ENCODE results near the gene SLC12A5.

The SLC12A5 gene

DNA sequence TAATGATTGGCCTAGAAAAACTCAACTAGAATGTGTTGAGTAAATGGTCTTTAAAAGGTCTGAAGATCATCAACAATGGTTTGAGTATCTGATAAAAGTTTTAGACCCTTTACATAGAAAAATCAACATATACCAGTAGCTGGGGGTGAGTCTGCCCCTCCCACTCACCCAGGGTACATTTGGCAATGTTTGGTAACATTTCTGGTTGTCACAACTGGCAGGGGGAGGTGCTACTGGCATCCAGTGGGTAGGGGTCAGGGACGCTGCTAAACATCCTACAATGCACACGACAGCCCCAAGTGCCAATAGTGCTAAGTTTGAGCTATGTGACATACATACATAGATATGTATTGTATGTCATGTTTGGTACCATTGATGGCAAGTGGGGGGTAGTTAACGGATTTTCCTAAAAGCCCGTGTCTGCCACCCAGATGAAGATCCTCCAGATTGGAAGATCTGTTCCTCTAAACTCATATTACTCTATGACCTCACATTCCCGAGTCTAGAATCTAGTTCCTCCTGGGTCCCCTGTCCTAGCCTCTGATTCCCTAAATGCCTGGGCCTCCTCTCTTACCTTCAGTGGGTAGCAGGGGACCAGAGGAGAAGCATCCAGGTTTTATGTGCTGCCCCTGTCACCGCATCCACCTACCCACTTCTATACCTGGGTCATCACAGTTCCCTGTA is 22.9 kb upstream of the SLC12A5 start:
- no peak for DNase-seq (ENCODE audit: low read depth, low spot score)

DNA sequence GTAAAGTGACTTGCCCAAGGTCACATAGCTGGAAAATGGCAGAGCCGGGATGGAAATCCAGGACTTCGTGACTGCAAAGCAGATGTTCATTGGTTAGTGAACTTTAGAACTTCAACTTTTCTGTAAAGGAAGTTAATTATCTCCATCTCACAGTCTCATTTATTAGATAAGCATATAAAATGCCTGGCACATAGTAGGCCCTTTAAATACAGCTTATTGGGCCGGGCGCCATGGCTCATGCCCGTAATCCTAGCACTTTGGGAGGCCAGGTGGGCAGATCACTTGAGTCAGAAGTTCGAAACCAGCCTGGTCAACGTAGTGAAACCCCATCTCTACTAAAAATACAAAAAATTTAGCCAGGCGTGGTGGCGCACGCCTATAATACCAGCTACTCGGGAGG is 22.1 kb upstream of the SLC12A5 start:
- no peak for DNase-seq (ENCODE audit: low read depth, low spot score)

DNA sequence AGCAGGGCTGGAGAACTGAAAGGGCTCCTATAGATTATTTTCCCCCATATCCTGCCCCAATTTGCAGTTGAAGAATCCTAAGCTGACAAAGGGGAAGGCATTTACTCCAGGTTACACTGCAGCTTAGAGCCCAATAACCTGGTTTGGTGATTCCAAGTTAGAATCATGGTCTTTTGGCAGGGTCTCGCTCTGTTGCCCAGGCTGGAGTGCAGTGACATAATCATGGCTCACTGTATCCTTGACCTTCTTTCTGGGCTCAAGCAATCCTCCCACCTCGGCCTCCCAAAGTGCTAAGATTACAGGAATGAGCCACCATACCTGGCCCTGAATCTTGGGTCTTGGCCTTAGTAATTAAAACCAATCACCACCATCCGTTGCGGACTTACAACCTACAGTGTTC is 21.3 kb upstream of the SLC12A5 start:
- no peak for DNase-seq (ENCODE audit: low read depth, low spot score)

DNA sequence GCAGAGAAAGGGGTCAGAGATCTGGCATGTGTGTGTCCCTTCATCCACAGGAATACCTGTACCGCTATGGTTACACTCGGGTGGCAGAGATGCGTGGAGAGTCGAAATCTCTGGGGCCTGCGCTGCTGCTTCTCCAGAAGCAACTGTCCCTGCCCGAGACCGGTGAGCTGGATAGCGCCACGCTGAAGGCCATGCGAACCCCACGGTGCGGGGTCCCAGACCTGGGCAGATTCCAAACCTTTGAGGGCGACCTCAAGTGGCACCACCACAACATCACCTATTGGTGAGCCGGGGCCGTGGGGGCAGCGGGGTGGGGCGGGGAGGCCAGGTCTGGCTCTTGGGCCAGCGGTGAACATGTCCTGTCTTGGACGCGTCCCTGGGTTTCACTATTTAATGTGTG is 19.2 kb upstream of the SLC12A5 start:
- no peak for DNase-seq (ENCODE audit: low read depth, low spot score)

DNA sequence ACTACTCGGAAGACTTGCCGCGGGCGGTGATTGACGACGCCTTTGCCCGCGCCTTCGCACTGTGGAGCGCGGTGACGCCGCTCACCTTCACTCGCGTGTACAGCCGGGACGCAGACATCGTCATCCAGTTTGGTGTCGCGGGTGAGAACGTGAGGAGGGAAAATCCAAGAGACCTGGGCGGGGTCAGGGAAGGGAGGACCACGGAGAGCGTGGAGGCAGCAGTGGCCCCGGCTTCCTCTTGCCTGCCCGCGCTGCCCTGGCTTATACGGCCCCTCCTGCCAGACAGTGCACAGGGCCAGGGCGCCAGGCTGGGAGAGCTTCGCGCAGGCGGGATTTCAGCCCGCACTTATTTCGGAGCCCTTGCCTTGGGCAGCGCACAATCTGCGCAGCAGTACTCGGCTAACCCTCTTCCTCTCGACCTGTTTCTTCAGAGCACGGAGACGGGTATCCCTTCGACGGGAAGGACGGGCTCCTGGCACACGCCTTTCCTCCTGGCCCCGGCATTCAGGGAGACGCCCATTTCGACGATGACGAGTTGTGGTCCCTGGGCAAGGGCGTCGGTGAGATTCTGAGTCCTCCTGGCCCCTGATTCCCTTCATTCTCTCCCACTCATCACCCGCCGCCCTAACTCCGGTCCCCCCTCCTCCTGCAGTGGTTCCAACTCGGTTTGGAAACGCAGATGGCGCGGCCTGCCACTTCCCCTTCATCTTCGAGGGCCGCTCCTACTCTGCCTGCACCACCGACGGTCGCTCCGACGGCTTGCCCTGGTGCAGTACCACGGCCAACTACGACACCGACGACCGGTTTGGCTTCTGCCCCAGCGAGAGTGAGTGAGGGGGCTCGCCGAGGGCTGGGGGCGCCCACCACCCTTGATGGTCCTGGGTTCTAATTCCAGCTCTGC is 18.3 kb upstream of the SLC12A5 start:
- no peak for DNase-seq (ENCODE audit: low read depth, low spot score)

DNA sequence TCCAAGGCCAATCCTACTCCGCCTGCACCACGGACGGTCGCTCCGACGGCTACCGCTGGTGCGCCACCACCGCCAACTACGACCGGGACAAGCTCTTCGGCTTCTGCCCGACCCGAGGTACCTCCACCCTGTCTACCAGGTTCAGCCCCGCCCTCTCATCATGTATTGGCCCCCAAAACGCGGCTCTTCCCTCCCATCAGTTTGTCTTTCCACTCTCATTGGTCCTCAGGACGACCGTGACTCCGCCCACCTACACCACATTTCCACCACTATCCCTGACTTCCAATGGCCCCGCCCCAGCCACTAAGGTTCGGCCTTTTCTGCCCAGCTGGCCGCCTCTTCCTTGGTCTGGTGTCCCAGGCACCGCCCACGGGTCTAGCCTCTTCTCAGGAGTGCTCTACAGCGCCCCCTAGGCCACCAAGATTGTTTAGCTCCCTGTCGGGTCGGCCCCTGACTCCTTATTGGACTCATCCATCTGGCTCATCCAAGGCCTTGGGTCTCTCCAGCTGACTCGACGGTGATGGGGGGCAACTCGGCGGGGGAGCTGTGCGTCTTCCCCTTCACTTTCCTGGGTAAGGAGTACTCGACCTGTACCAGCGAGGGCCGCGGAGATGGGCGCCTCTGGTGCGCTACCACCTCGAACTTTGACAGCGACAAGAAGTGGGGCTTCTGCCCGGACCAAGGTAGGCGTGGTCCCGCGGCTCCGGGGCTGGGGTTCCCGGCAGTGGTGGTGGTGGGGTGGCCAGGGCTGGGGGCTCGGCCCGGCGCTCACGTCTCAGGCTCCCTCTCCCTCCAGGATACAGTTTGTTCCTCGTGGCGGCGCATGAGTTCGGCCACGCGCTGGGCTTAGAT is 17.2 kb upstream of the SLC12A5 start:
- no peak for DNase-seq (ENCODE audit: low read depth, low spot score)

DNA sequence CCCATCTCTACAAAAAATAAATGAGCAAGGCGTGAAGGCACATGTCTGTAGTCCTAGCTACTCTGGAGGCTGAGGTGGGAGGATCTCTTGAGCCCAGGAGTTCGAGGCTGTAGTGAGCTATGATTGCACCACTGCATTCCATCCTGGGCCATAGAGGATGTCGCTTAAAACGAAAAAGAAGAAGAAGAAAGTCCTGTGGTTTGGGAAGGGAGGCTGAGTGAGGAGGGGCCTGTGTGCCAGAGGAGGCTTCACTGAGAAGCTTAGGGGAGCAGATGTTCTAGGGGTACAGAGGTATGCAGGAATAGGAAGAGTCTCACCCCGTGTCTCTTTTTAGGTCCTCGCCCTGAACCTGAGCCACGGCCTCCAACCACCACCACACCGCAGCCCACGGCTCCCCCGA is 16.1 kb upstream of the SLC12A5 start:
- no peak for DNase-seq (ENCODE audit: low read depth, low spot score)

DNA sequence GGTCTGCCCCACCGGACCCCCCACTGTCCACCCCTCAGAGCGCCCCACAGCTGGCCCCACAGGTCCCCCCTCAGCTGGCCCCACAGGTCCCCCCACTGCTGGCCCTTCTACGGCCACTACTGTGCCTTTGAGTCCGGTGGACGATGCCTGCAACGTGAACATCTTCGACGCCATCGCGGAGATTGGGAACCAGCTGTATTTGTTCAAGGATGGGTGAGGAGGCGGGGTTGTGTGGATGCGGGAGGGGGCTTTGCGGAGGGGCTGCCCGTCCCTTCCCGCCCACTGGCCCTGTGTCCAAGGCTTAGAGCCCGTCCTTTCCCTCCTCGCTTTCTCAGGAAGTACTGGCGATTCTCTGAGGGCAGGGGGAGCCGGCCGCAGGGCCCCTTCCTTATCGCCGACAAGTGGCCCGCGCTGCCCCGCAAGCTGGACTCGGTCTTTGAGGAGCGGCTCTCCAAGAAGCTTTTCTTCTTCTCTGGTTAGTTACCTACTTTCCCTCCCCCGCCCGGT is 15.6 kb upstream of the SLC12A5 start:
- DNase-seq (ENCODE audit: low read depth, low spot score): no peak

DNA sequence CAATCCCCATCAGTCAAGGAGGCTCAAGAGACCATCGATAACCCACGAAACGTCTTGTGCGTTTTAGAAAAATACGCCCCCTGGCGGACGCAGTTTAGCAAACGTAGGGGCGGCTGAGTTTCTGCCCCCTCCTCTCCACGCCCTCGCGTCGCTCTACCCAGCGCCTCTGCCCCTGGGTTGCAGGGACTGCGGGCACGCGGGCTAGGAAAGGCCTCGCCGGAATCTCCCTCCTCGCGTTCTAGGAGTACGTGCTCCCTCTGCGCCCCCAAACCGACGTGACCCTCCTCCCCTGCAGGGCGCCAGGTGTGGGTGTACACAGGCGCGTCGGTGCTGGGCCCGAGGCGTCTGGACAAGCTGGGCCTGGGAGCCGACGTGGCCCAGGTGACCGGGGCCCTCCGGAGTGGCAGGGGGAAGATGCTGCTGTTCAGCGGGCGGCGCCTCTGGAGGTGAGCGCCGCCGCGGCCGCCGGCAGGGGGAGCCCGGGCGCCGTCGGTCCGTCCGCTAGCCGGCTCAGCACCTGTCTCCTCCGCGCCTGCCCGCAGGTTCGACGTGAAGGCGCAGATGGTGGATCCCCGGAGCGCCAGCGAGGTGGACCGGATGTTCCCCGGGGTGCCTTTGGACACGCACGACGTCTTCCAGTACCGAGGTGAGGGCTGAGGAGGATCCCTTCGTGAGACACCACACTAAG is 15.0 kb upstream of the SLC12A5 start:
- peak; percentile 30 for DNase-seq (ENCODE audit: low read depth, low spot score)

DNA sequence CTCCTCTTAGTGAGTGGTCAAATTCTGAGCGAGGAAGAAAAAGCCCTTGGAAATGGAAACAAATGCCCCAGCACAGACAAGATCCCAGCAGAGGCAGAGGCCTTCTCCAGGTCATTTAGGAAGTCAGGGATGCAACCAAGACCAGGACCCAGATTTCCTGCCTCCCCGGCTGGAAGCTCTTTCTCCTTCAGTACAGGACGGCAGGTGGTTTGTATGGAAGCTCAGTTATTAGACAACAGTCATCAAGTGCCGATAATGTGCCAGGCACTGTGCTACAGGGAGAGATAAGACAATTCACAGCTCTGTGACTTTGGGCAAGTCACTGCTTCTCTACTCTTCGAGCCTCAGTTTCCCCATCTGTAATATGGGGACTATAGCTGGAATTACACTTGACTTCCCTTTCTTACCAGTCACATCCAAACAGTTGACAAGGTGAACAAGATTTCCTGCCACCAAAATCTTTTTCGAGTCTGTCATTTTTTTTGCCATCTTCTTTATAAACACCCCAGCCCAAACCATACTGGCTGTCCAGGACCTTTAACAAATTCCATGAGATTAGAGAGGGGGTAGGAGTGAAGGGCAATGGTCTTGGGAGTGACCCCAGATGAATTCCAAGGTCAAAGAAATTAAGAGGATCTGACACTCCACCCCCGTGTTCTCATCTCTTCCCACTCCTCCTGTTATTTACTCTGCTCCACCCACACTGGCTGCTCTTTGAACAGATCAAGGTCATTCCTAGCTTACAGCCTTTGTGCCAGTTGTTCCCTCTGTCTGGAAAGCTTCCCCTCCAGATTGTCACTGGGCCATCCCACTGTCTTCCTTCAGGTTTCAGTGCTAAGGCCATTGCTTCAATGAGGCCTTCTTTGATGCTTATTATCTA is 14.3 kb upstream of the SLC12A5 start:
- no peak for DNase-seq (ENCODE audit: low read depth, low spot score)

DNA sequence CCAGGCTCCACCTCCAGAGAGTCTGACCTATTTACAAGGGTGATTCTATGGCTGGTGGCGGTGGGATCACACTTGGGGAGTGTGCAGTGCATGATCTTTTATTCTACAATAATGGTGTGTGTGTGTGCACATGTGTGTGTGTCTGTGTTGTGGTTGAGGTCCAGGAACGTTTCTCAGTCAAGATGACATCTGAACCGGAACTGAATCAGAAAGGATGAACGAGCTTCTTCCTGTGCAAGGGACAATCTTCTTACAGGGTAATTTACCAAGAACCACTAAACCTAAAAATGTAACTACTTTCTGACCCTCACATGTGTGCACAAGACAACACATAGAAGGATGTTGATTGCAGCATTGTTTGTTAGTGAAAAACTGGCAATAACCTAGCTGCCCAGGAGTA is 11.7 kb upstream of the SLC12A5 start:
- no peak for DNase-seq (ENCODE audit: low read depth, low spot score)

DNA sequence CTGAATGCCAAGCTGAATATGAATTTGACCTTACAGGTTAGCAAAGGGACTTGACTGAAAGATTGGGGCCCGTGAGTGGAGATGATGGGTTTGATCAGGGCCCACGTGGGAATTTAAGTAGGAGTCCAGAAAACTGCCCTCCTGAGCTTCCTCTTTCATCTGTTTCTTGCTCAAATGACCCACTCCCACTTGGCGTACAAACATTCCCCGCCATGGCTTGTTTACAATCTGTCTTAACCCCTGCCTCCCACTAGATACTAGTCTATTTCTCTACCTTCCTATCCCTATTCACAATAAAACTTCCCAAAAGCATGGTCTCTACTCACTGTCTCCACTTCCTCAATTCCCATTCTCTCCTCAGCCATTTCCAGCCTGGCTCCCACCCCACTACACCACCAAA is 10.9 kb upstream of the SLC12A5 start:
- DNase-seq (ENCODE audit: low read depth, low spot score): no peak

DNA sequence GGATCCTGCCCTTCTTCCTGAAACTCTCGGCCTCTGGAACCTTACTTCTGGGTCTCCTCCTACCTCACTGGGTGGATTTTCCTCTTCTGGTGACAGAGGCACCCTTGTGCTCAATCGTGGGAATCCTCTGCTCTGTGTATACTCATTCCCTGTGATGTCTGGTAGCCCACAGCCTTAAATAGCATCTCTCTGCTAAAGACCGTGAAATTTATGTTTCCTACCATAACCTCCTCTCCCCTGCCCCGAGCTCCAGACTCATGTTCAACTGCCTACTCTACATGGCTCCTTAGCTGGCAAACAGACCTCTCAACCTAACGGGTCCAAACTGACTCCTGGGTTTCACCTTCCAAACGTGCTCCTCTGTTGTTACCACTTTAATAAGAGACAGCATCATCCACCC is 10.4 kb upstream of the SLC12A5 start:
- no peak for DNase-seq (ENCODE audit: low read depth, low spot score)

DNA sequence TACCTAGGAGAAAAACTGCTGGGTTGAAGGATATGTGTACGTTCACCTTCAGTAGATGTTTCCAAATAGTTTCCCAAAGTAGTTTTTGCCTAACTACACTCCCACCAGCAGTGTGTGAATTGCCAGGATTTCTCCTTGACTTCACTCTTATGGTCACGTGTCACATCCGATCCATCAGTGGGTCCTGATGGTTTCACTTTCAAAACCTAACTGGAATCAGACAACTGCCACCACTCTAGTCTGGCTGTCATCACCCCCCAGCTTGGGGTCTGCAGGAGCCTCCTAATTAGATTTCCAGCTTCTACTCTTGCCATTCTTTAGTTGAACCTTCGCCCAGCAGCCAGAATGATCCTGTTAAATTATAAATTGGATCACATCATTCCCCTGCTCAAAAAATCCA is 8.5 kb upstream of the SLC12A5 start:
- DNase-seq (ENCODE audit: low read depth, low spot score): no peak

DNA sequence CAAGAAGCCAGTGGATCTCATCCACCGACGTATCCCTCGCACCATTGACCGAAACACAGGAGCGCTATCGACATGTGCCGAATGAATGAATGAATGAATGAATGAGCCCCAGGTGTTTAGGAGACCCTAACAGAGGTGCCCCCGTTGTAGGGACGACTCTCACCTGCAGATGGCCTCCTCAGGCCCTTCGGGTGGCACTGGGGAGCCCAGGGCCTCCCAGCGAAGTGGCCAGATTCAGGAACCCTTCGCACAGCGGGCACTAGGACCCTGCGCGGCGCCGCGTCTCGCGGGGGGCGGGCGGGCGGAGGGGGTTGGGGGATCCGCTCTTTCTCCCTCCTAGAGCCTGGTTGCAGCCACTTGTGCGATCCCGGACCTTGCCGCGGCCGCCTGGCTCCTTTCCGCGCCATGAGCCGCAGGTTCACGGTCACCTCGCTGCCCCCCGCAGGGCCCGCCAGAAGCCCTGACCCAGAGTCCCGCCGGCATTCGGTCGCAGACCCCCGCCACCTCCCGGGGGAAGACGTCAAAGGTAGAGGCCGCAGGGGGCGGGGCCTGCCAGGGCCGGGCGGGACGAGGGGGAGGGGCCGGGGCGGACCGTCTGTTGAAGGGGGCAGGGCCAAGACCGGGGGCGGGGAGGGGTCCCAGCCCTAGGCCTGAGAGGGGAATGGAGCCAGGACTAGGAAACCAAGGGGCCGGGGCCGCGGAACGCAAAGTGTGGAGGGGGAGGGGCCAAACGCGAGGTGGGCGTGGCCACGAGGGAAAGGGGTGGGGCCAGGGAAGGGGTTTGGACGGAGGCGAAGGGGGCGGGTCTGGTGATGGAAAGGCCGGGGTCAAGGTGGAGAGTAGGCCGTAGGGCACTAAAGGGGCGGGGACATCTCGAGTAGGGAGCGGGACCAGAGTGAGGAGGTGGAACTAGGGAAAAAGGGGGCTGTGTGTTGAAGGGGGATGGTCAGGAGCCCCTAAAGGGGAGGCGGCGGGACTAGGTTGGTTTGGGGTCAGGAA is 7.4 kb upstream of the SLC12A5 start:
- no peak for DNase-seq (ENCODE audit: low read depth, low spot score)

DNA sequence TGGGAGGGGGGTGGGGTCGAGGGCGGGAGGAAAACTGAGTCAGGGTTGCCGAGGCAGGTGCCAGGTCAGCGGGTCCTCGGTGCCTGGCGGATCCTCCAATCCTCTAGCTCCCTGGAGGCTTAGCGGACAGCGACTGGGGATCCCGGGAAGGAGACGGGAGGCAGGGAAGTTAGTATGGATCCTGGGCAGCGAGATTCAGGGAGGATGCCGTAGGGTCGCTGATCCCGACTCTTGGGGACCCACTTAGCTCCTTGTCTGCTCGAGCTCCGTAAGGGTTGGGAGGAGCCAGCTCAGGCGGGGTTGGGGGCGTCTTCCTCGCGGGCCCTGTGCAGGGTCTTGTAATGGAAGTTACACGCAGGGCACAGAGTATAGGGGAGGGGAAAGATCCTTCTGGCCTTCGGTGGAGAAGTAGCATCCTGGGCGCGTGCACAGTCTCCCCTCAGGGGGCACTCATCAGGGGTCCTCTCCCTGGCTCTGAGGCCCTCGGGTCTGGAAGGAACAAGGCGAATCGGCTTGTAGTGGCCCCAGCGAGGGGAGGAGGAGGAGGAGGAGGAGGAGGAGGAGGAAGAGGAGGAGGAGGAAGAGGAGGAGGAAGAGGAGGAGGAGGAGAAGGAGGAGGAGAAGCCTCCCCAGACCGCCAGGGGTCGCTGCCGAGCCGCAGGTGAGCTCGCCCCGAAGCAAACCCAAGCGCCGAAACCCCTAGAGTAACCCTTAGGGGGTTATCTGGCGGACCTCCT is 6.4 kb upstream of the SLC12A5 start:
- DNase-seq (ENCODE audit: low read depth, low spot score): peak; percentile 55

DNA sequence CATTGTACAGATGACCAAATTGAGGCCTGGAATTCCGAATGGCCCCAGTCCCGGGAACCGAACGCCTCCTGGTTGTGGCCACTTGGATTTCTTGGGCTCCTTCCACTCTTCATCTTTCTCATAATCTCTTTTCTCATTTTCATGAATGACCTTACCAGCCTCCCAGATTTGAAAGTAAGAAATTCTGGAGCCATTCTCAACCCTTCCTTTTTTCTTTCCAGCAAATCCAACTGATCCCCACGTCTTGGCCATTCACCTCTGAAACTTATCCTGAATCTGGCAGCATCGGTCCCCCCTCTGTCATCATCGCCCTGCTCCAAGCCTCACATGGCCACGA is 5.9 kb upstream of the SLC12A5 start:
- DNase-seq (ENCODE audit: low read depth, low spot score): no peak

DNA sequence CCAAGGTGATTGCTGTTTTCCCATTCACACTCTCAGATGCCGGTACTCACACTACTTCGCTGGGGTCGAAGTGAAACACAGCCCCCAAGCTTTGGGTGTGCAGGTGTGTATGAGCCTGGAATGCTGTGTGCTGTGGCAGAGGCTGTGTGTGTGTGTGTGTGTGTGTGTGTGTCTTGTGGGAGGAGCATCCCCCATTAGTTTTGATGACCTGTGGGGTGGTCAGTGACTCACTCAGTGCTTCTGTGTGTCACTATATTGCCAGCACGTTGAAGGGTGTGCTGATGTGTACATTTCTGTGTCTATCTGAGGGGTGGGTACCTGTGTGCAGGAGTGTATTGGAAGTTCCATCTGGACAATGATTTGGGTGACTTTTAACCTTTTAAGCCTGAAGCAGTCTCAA is 5.0 kb upstream of the SLC12A5 start:
- no peak for DNase-seq (ENCODE audit: low read depth, low spot score)

DNA sequence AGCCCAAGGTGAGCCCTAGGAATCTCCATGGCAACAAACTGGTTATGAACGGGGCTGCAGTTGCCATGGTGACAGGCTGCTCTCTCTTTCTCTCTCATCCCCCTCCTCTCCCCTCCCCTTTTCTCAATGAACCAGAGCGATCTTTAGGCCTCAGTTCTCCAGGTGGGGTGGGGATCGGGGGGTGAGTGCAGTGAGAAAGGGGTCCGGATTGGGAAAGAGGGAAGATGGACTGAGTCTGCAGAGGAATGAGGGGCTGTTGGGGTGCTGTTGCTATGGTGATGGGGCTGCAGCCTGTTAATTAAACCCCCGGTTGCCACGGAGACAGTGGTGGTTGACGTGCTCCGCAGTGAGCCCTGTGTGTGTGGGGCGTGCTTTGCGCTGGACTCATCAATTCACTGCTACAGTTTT is 3.6 kb upstream of the SLC12A5 start:
- DNase-seq (ENCODE audit: low read depth, low spot score): no peak
